WERI-Rb-1 (cell line): ENCODE results near the gene SORCS2.

Experiments used
- DNase-seq: peaks from one replicate; pipeline ENCODE4 v3.0.0-alpha.2; 2020
- H3K27ac ChIP-seq: fragments of 250-450 bp; sonication (Bioruptor Pico); 2 replicates; pipeline ENCODE4 v1.5.1; 2020; ENCODE audit warnings: mild to moderate bottlenecking, moderate library complexity
- H3K27me3 ChIP-seq: fragments of 250-450 bp; sonication (Bioruptor Pico); 2 replicates; pipeline ENCODE4 v1.5.1; 2021; ENCODE audit warnings: mild to moderate bottlenecking, low read depth, moderate library complexity; ENCODE audit not compliant: insufficient read depth, severe bottlenecking
- H3K36me3 ChIP-seq: fragments of 250-450 bp; sonication (Bioruptor Pico); 2 replicates; pipeline ENCODE4 v1.5.1; 2020; ENCODE audit warnings: mild to moderate bottlenecking, moderate library complexity
- H3K4me3 ChIP-seq: 2 replicates; pipeline ENCODE4 v1.5.1; 2011; ENCODE audit warnings: low read depth, mild to moderate bottlenecking, control low read depth, low read length
- H3K9me3 ChIP-seq: fragments of 250-450 bp; sonication (Bioruptor Pico); 2 replicates; pipeline ENCODE4 v1.5.1; 2021; ENCODE audit warnings: mild to moderate bottlenecking, moderate library complexity; ENCODE audit not compliant: severe bottlenecking
- TF ChIP-seq, protein P1 (sequence below): IDR thresholded peaks from 2 replicates; pipeline ENCODE4 v1.5.1; 2011; ENCODE audit warnings: low read depth, mild to moderate bottlenecking, control low read depth, inconsistent platforms, low read length

SORCS2 gene

DNA sequence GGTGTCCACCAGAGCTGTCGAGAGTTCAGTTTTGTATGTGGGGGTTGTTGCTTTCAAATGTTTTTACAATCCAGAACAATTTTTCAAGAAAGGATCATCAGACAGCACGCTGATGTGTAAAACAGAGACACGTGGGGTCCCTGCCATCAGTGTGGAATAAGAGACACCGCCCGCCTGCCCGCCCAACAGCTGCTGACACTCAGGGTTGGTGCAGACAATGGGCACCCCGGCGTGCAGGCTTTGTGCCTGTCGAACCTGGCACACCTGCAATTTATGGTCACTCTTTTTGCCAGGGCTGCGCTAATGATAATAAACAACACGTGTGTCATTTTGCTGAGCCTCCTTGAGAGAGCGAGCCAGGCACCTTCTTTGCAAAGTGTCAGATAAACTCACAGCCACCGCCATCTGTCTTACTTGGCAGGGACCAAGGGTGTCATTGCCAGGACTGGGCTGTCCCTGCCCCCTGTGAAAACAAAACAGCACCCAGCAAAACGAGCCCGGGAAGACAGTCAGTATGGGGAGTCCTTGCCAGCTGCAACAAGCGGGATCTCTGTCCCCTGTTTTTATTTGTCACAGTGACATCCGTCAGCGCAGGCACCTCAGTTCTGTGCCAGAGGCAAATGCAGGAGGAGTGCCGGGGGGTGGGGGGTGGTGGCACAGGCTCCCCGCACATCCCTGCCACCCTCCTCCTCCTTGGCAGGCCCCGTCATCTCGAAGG lies 173.3 kb downstream of the SORCS2 start:
- peaks cover 9% of the 10 kb centered on the region for H3K36me3 ChIP-seq
- H3K9me3 ChIP-seq: peaks cover 2% of the 10 kb centered on the region
- H3K27ac ChIP-seq: no peak overlapping the region
- TF ChIP-seq, protein P1, sequence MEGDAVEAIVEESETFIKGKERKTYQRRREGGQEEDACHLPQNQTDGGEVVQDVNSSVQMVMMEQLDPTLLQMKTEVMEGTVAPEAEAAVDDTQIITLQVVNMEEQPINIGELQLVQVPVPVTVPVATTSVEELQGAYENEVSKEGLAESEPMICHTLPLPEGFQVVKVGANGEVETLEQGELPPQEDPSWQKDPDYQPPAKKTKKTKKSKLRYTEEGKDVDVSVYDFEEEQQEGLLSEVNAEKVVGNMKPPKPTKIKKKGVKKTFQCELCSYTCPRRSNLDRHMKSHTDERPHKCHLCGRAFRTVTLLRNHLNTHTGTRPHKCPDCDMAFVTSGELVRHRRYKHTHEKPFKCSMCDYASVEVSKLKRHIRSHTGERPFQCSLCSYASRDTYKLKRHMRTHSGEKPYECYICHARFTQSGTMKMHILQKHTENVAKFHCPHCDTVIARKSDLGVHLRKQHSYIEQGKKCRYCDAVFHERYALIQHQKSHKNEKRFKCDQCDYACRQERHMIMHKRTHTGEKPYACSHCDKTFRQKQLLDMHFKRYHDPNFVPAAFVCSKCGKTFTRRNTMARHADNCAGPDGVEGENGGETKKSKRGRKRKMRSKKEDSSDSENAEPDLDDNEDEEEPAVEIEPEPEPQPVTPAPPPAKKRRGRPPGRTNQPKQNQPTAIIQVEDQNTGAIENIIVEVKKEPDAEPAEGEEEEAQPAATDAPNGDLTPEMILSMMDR: no peak
- H3K27me3 ChIP-seq: no peaks in the 10 kb centered on the region
- no peak for DNase-seq
- H3K4me3 ChIP-seq: no peak overlapping the region

DNA sequence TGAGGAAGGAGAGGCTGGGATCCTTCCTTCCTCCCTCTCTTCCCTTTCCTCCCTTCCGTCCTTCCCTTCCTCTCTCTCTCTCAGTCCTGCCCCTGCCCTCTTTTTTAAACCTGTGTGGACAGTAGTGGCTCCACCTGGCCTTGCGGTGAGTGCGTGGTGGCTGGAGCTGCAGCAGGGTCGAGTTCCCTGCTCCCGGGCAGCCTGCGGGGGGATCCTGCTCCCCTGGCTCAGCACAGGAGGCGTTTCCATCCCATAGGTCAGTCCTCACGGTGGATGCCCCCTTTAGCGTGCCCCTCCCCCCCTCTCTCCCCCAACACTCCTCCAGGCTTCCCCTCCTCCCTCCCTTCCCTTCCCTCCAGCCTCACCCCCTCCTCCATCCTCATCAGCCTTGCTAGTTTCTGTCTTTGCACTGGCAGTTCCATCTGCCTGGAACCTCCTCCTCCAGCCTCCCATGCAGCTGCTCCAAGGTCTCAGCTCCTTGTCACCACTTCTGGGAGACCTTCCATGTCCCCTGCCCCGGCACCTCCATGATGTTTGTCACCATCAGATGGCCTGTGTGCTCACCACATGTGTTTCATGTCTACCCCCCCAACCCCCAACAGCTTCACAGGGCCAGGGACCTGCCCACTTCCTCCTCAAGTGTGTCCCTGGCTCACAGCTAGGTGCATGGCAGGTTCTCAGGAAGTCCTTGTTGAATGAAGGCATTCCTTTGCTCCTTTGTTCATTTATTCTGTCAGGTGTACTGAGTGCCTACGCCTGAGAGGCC lies 174.0 kb downstream of the SORCS2 start:
- no peak for DNase-seq

DNA sequence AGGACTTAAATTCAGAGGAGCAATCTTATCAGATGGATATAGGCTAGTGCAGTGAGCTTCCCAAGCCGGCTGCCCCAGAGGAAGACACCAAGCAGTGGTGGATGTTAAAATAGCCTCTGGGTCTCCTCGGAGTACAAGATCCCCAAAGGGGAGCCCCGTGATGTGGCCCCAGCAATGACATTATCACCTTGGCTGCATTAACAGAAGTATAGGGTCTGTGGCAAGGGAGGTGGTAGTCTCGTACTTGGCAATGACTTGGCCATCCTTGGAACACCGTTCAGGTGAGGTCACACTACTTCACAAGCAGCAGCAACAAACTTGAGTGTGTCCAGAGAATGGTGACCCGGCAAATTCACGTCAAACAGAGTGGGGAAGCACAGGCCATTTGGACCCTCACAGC lies 174.6 kb downstream of the SORCS2 start:
- TF ChIP-seq, protein P1: no peak
- peaks cover 9% of the 10 kb centered on the region for H3K36me3 ChIP-seq
- H3K9me3 ChIP-seq: peaks cover 2% of the 10 kb centered on the region
- H3K4me3 ChIP-seq: no peak overlapping the region
- no peak overlapping the region for H3K27ac ChIP-seq
- no peaks in the 10 kb centered on the region for H3K27me3 ChIP-seq
- no peak for DNase-seq

More for the DNA sequence above, 174.0 kb downstream of the SORCS2 start:
- Histone ChIP-seq H3K4me3 (no peak overlapping the region), H3K9me3 (peaks cover 2% of the 10 kb centered on the region), H3K27me3 (no peaks in the 10 kb centered on the region), H3K27ac (no peak overlapping the region), H3K36me3 (peaks cover 9% of the 10 kb centered on the region)
- TF ChIP-seq, protein P1: no peak

DNA sequence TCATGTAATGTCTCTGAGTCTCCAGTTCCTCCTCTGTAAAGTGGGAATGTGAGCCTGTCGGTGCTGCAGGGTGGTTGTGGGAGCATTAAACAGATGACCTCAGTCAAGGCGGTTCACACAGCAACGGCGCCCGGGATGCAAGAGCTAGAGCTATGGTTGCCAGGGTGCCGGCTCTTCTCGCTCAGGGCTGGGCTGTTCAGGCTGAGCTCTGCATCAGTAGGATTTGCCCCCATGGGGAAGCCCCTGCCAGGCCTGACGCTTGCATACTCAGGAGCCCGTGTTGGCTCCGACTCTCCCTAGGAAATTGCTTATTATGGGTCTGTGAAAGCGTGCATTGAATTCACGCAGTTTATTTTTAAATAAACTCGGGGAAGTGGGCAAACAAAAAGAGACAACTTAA lies 175.1 kb downstream of the SORCS2 start:
- no peaks in the 10 kb centered on the region for H3K27me3 ChIP-seq
- H3K27ac ChIP-seq: no peak overlapping the region
- no peak overlapping the region for H3K4me3 ChIP-seq
- peaks cover 1% of the 10 kb centered on the region for H3K9me3 ChIP-seq
- TF ChIP-seq, protein P1: no peak
- peaks cover 8% of the 10 kb centered on the region for H3K36me3 ChIP-seq
- no peak for DNase-seq

DNA sequence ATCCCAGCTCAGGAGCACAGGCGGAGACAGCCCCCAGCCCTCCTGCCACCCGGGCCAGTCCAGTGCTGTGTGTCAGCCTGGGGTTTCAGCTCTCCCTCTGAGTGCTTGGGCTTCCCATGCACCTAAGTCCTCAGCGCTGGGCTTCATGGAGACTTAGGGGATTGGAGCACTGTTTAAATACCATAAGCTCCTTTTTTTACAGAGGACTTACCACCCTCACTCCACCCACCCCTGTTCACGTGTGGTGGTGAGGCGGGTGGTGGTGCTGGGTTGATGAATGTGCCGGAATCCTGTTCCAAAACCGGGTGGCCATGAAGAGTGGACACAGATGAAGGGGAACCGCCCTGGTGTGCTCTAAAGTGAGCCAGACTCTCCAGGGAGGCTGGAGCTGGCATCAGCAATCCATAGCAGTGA lies 175.5 kb downstream of the SORCS2 start:
- Histone ChIP-seq H3K4me3 (no peak overlapping the region), H3K36me3 (peaks cover 3% of the 10 kb centered on the region), H3K9me3 (no peaks in the 10 kb centered on the region), H3K27me3 (no peaks in the 10 kb centered on the region), H3K27ac (no peak overlapping the region)
- TF ChIP-seq, protein P1: no peak
- peak; percentile 67 for DNase-seq
